ENCODE data around the gene CFAP99.

DNA sequence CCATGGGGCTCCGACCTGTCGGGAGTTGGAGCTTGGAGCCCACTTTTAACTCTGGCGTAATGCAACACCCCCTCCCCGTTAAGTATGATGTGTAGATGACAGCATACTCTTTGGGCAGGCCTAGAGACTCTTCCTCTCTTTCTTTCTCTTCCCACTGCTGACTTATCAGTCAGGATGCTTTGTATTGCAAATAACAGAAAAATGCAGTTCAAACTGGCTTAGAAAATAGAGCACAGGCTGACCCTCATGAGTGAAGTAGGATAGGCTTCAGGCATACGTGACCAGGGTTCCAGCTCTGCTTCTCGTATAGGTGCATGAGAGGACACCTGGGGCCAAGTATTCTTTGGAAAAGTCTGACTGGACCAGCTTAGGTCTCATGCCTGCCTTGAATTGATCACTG lies 26.8 kb downstream of the CFAP99 start:
- TF ChIP-seq, protein P1, sequence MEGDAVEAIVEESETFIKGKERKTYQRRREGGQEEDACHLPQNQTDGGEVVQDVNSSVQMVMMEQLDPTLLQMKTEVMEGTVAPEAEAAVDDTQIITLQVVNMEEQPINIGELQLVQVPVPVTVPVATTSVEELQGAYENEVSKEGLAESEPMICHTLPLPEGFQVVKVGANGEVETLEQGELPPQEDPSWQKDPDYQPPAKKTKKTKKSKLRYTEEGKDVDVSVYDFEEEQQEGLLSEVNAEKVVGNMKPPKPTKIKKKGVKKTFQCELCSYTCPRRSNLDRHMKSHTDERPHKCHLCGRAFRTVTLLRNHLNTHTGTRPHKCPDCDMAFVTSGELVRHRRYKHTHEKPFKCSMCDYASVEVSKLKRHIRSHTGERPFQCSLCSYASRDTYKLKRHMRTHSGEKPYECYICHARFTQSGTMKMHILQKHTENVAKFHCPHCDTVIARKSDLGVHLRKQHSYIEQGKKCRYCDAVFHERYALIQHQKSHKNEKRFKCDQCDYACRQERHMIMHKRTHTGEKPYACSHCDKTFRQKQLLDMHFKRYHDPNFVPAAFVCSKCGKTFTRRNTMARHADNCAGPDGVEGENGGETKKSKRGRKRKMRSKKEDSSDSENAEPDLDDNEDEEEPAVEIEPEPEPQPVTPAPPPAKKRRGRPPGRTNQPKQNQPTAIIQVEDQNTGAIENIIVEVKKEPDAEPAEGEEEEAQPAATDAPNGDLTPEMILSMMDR (IDR thresholded peaks at IDR 0.05; ENCODE audit: borderline replicate concordance, extremely low read depth, low read length, poor library complexity, severe bottlenecking), result no peak
- TF ChIP-seq EZH2 (IDR thresholded peaks at IDR 0.05; ENCODE audit: borderline replicate concordance, low read depth, low read length, severe bottlenecking), result no peak
